ENCODE data around the gene GOLGA8G.
"Not testable (repeated sequence)": the region's sequence is repeated elsewhere in the genome, so short reads cannot be mapped to it uniquely, and the experiment has no call there.

DNA sequence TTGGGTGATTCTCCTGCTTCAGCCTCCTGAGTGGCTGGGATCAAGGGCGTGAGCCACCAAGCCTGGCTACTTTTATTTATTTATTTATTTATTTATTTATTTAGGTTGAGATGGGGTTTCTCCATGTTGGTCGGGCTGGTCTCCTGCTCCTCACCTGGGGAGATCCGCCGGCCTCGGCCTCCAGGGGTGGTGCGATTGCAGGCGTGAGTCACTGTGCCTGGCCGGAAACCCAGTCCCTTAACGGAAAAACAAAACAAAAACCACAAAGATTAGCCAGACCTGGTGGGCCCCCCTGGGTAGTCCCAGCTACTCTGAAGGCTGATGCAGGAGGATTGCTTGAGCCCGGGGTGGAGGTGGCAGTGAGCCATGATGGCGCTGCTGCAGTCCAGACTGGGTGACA lies 17.6 kb downstream of the GOLGA8G start:
- not testable (repeated sequence) for TF ChIP-seq FOXA1 (IDR thresholded peaks at IDR 0.05); TARDBP (IDR thresholded peaks at IDR 0.05); ZNF384 (IDR thresholded peaks at IDR 0.05); FOXM1 (IDR thresholded peaks at IDR 0.05; ENCODE audit: borderline replicate concordance); SP1 (IDR thresholded peaks at IDR 0.05); PKNOX1 (IDR thresholded peaks at IDR 0.05)

Measured in HEK293T (cell line).